ENCODE measurements around the gene TMC6. TPM values are rescaled to one million over a fixed set of nuclear protein-coding genes. Genes with fewer than 3 reads are reported as not detected.

Gene TMC6
- total RNA-seq, 2 donors from 2014 or later, result 143 to 149 TPM

- no peak overlapping the region for H3K4me3 Mint-ChIP-seq
- Histone ChIP-seq H3K27me3 (ENCODE audit: control insufficient read depth, insufficient read depth, low read length, poor library complexity, severe bottlenecking) (no peaks in the 10 kb centered on the region), H3K27ac (ENCODE audit: low read depth, low read length) (no peak overlapping the region), H3K9ac (ENCODE audit: extremely low read depth, low read length, poor library complexity, severe bottlenecking) (no peak overlapping the region), H3K9me3 (ENCODE audit: control insufficient read depth, low read length) (no peaks in the 10 kb centered on the region), H3K36me3 (ENCODE audit: control insufficient read depth, insufficient read depth, low read length) (peaks cover 31% of the 10 kb centered on the region), H3K4me1 (ENCODE audit: control insufficient read depth, insufficient read depth, low read length) (no peaks in the 10 kb centered on the region), H3K4me3 (ENCODE audit: low read length) (no peak overlapping the region)
- H3K36me3 Mint-ChIP-seq (ENCODE audit: low read depth), result peaks cover 41% of the 10 kb centered on the region
- no peak for DNase-seq
- TF ChIP-seq CTCF (conservative IDR thresholded peaks at IDR 0.05), result no peak
- WGBS, 2 experiments (ENCODE audit: insufficient coverage in 1 of 2, insufficient read length in 1 of 2), result 94% methylated on average over 17 to 18 of the region's 18 CpGs
- no peaks in the 10 kb centered on the region for H3K27me3 Mint-ChIP-seq (ENCODE audit: insufficient read depth)
- no peaks in the 10 kb centered on the region for H3K9me3 Mint-ChIP-seq
- H3K4me1 Mint-ChIP-seq, result no peaks in the 10 kb centered on the region
- no peak overlapping the region for H3K27ac Mint-ChIP-seq
These were observed 19.6 kb downstream of the TMC6 start for GRCh38 chr17:78108726-78109488.

- no peak for TF ChIP-seq CTCF (conservative IDR thresholded peaks at IDR 0.05)
- peaks cover 1% of the 10 kb centered on the region for H3K9me3 Mint-ChIP-seq
- Histone ChIP-seq H3K9ac (ENCODE audit: extremely low read depth, low read length, poor library complexity, severe bottlenecking) (no peak overlapping the region), H3K36me3 (ENCODE audit: control insufficient read depth, insufficient read depth, low read length) (peaks cover 38% of the 10 kb centered on the region), H3K4me3 (ENCODE audit: low read length) (no peak overlapping the region), H3K27me3 (ENCODE audit: control insufficient read depth, insufficient read depth, low read length, poor library complexity, severe bottlenecking) (no peaks in the 10 kb centered on the region), H3K4me1 (ENCODE audit: control insufficient read depth, insufficient read depth, low read length) (no peaks in the 10 kb centered on the region), H3K27ac (ENCODE audit: low read depth, low read length) (no peak overlapping the region), H3K9me3 (ENCODE audit: control insufficient read depth, low read length) (peaks cover 3% of the 10 kb centered on the region)
- DNase-seq, result no peak
- H3K4me3 Mint-ChIP-seq, result no peak overlapping the region
- WGBS, 2 experiments (ENCODE audit: insufficient coverage in 1 of 2, insufficient read length in 1 of 2), result 92 to 97% methylated on average over 20 to 21 of the region's 21 CpGs
- H3K27me3 Mint-ChIP-seq (ENCODE audit: insufficient read depth), result no peaks in the 10 kb centered on the region
- no peaks in the 10 kb centered on the region for H3K4me1 Mint-ChIP-seq
- H3K36me3 Mint-ChIP-seq (ENCODE audit: low read depth), result peaks cover 42% of the 10 kb centered on the region
- no peak overlapping the region for H3K27ac Mint-ChIP-seq
These were observed 20.4 kb downstream of the TMC6 start for GRCh38 chr17:78107976-78108725.

- H3K27ac ChIP-seq (ENCODE audit: low read depth, low read length), result no peak overlapping the region
- Mint-ChIP-seq H3K36me3 (ENCODE audit: low read depth) (peaks cover 47% of the 10 kb centered on the region), H3K4me3 (no peak overlapping the region), H3K27ac (no peak overlapping the region), H3K9me3 (peaks cover 4% of the 10 kb centered on the region), H3K27me3 (ENCODE audit: insufficient read depth) (no peaks in the 10 kb centered on the region), H3K4me1 (no peaks in the 10 kb centered on the region)
- 94 to 97% methylated on average over 9 to 10 of the region's 10 CpGs for whole genome bisulfite sequencing, 2 experiments (ENCODE audit: insufficient coverage in 1 of 2, insufficient read length in 1 of 2)
- no peak overlapping the region for H3K4me3 ChIP-seq (ENCODE audit: low read length)
- H3K9me3 ChIP-seq (ENCODE audit: control insufficient read depth, low read length), result peaks cover 10% of the 10 kb centered on the region
- DNase-seq, result no peak
- H3K4me1 ChIP-seq (ENCODE audit: control insufficient read depth, insufficient read depth, low read length), result no peaks in the 10 kb centered on the region
- H3K9ac ChIP-seq (ENCODE audit: extremely low read depth, low read length, poor library complexity, severe bottlenecking), result no peak overlapping the region
- peaks cover 45% of the 10 kb centered on the region for H3K36me3 ChIP-seq (ENCODE audit: control insufficient read depth, insufficient read depth, low read length)
- H3K27me3 ChIP-seq (ENCODE audit: control insufficient read depth, insufficient read depth, low read length, poor library complexity, severe bottlenecking), result no peaks in the 10 kb centered on the region
- TF ChIP-seq CTCF (conservative IDR thresholded peaks at IDR 0.05), result no peak
These were observed 21.1 kb downstream of the TMC6 start for GRCh38 chr17:78107457-78107856.

Measured in endodermal cell (in vitro differentiated cells).